Mesothelial cell of epicardium (in vitro differentiated cells): Measurements from ENCODE around the gene SERINC5. TPM values are rescaled to one million over a fixed set of nuclear protein-coding genes. Genes with fewer than 3 reads are reported as not detected.

Experiments
- DNase-seq, 2 experiments: peaks; one replicate each; pipeline ENCODE4 v3.0.0; 2021; ENCODE audit warnings: low spot score in 2 of 2; ENCODE audit not compliant: unreplicated experiment in 2 of 2
- H3K27ac Mint-ChIP-seq: 2 replicates; pipeline ENCODE4 v1.8.0; 2021; ENCODE audit warnings: mixed read lengths
- H3K27me3 Mint-ChIP-seq: 2 replicates; pipeline ENCODE4 v1.8.0; 2021; ENCODE audit warnings: low read depth, mixed read lengths
- H3K36me3 Mint-ChIP-seq: 2 replicates; pipeline ENCODE4 v1.8.0; 2021; ENCODE audit warnings: mixed read lengths
- H3K4me1 Mint-ChIP-seq: 2 replicates; pipeline ENCODE4 v1.8.0; 2021; ENCODE audit warnings: mixed read lengths
- H3K4me3 Mint-ChIP-seq: 2 replicates; pipeline ENCODE4 v1.8.0; 2021; ENCODE audit warnings: mild to moderate bottlenecking, moderate library complexity, mixed read lengths
- H3K9me3 Mint-ChIP-seq: 2 replicates; pipeline ENCODE4 v1.8.0; 2021; ENCODE audit warnings: mixed read lengths
- total RNA-seq: library from RNA; stranded (reverse); gene quantifications from 3 replicates; pipeline ENCODE4 v1.2.1, GENCODE V29; 2021
- TF ChIP-seq, protein P1 (sequence below): fragments of 200-600 bp; sonication (generic); IDR thresholded peaks from one replicate; pipeline ENCODE4 v1.5.0; 2021; ENCODE audit warnings: antibody characterized with exemption; ENCODE audit not compliant: unreplicated experiment

The SERINC5 gene
- total RNA-seq, 1 donor from 2014 or later, result 89.5 TPM

GRCh38 chr5:80268916-80269315 lies 13.1 kb upstream of the SERINC5 start:
- Mint-ChIP-seq H3K27me3 (no peaks in the 10 kb centered on the region), H3K27ac (peak overlapping the region; percentile 95), H3K36me3 (no peaks in the 10 kb centered on the region)

DNA sequence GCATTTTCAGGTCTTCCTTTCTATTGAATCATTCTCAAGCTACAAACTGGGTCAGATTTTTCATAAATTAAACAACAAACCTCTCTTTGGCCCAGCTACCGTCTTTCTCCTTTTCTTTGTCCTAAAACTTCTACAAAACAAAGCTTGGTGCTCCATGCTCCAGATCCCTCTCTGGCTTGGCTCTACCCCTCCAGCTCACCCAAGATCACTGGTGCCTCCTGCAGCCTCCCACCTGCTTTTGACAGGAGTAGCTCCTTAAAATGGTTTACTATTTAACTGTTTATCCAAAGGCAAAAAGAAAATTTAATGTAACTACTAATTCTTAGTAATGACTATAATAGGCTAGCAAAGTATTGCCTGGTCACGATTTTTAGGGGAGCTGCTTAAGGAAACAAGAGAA lies 10.7 kb upstream of the SERINC5 start:
- TF ChIP-seq, protein P1, sequence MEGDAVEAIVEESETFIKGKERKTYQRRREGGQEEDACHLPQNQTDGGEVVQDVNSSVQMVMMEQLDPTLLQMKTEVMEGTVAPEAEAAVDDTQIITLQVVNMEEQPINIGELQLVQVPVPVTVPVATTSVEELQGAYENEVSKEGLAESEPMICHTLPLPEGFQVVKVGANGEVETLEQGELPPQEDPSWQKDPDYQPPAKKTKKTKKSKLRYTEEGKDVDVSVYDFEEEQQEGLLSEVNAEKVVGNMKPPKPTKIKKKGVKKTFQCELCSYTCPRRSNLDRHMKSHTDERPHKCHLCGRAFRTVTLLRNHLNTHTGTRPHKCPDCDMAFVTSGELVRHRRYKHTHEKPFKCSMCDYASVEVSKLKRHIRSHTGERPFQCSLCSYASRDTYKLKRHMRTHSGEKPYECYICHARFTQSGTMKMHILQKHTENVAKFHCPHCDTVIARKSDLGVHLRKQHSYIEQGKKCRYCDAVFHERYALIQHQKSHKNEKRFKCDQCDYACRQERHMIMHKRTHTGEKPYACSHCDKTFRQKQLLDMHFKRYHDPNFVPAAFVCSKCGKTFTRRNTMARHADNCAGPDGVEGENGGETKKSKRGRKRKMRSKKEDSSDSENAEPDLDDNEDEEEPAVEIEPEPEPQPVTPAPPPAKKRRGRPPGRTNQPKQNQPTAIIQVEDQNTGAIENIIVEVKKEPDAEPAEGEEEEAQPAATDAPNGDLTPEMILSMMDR, result no peak
- Mint-ChIP-seq H3K4me3 (no peak overlapping the region), H3K4me1 (peaks cover 19% of the 10 kb centered on the region), H3K27ac (peak overlapping the region; percentile 59), H3K9me3 (no peaks in the 10 kb centered on the region), H3K27me3 (no peaks in the 10 kb centered on the region), H3K36me3 (no peaks in the 10 kb centered on the region)
- DNase-seq, result no peak

More at GRCh38 chr5:80268916-80269315, 13.1 kb upstream of the SERINC5 start:
- no peak for DNase-seq
- peaks cover 21% of the 10 kb centered on the region for H3K4me1 Mint-ChIP-seq
- no peak overlapping the region for H3K4me3 Mint-ChIP-seq
- H3K9me3 Mint-ChIP-seq, result no peaks in the 10 kb centered on the region
- TF ChIP-seq, protein P1, result no peak

GRCh38 chr5:80260461-80260860 lies 4.6 kb upstream of the SERINC5 start:
- Mint-ChIP-seq H3K9me3 (no peaks in the 10 kb centered on the region), H3K27ac (no peak overlapping the region), H3K27me3 (no peaks in the 10 kb centered on the region), H3K4me3 (no peak overlapping the region), H3K36me3 (no peaks in the 10 kb centered on the region), H3K4me1 (peaks cover 16% of the 10 kb centered on the region)
- TF ChIP-seq, protein P1, result no peak
- no peak for DNase-seq

DNA sequence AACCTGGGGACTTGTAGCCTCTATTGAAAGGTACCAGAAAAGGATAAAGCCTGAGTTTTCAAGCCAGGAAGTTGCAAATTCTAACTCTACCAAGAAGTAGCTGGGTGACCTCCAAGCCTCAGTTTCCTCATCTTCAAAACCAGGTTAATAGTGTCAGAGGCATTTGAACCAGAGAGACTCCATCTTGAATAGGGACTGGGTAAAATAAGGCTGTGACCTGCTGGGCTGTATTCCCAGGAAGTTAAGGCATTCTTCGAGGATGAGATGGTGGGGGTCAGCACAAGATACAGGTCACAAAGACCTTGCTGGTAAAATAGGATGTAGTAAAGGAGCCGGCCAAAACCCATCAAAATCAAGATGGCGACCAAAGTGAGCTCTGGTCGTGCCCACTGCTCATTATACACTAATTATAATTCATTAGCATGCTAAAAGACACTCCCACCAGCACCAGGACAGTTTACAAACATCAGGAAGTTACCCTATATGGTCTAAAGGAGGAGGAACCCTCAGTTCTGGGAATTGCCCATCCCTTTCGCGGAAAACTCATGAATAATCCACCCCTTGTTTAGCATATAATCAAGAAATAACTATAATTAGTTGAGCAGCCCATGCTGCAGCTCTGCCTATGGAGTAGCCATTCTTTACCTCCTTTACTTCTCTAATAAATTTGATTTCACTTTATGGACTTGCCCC lies 3.8 kb upstream of the SERINC5 start:
- DNase-seq, result no peak
- Mint-ChIP-seq H3K36me3 (no peaks in the 10 kb centered on the region), H3K27ac (no peak overlapping the region), H3K4me1 (peaks cover 19% of the 10 kb centered on the region), H3K4me3 (no peak overlapping the region), H3K27me3 (no peaks in the 10 kb centered on the region), H3K9me3 (no peaks in the 10 kb centered on the region)
- TF ChIP-seq, protein P1, result no peak

DNA sequence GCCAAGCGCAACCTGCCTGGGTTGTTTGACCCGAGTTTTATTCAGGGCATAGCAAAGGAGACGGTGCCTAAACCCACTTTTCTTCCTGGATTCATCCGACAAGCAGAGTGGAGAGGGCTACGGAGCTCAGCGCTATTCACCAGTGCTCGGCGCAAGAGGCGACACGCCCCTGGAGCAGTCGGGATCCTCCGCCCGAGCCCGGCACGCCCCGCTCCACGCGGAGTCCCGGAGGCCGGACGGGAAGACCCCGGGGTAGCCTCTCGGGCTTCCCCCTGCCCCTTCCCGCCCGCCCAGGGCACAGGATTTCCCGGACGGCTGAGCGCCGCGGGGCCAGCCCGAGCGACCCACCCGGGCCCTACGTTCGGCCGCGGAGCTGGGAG lies 427 bp downstream of the SERINC5 start:
- Mint-ChIP-seq H3K36me3 (no peaks in the 10 kb centered on the region), H3K4me3 (peak overlapping the region; percentile 74), H3K4me1 (peaks cover 55% of the 10 kb centered on the region), H3K27ac (peak overlapping the region; percentile 70), H3K9me3 (no peaks in the 10 kb centered on the region), H3K27me3 (no peaks in the 10 kb centered on the region)
- peak; percentile 36 to 71 for DNase-seq
- TF ChIP-seq, protein P1, result no peak
